Gastrocnemius medialis (tissue), 4 donors: Measurements from ENCODE around the gene SRPK2.

Experiments used
- CTCF ChIP-seq, 5 experiments: fragments of 450-650 bp in 3 of 5; fragments of 200-600 bp in 2 of 5; sonication (generic) in 2 of 5; IDR thresholded peaks in 4 of 5; conservative IDR thresholded peaks in 1 of 5; 1 replicate in 4 of 5; 2 replicates in 1 of 5; pipeline ENCODE4 v1.5.1; 2016 to 2019; ENCODE audit warnings: antibody characterized with exemption in 5 of 5, mild to moderate bottlenecking in 3 of 5, moderate library complexity in 3 of 5
- POLR2A ChIP-seq, 2 donors: fragments of 450-650 bp; IDR thresholded peaks; one replicate each; pipeline ENCODE4 v1.6.1; 2017; ENCODE audit warnings: antibody characterized with exemption in 2 of 2, mild to moderate bottlenecking in 2 of 2, moderate library complexity in 2 of 2

GRCh38 chr7:105246256-105246655 is 142.5 kb downstream of the SRPK2 start:
- TF ChIP-seq CTCF (IDR thresholded peaks at IDR 0.05 in 4 of 5, conservative IDR thresholded peaks at IDR 0.05 in 1 of 5) (no peak), POLR2A (IDR thresholded peaks at IDR 0.05) (no peak)
